WTC11 (cell line): ENCODE measurements around the gene CRACR2B. TPM values are rescaled to one million over a fixed set of nuclear protein-coding genes. Genes with fewer than 3 reads are reported as not detected.

Experiments
- ATAC-seq: fragments of 200-7000 bp; cut with Tn5 transposase; 2 replicates; pipeline ENCODE4 v1.10.0; 2021; ENCODE audit warnings: mild to moderate bottlenecking, moderate library complexity
- CTCF ChIA-PET: fragments of 300-600 bp; sonication (Branson Sonifier 250); formaldehyde crosslinking; loops from one replicate; lab custom pipeline; 2021; ENCODE audit warnings: antibody characterized with exemption; lab: Charles Lee
- POLR2A ChIA-PET: fragments of 350-600 bp; sonication (Branson Sonifier 250); formaldehyde crosslinking; loops from one replicate; lab custom pipeline; 2021; ENCODE audit warnings: antibody characterized with exemption; lab: Charles Lee
- DNase-seq: peaks from one replicate; pipeline ENCODE4 v3.0.0; 2021; ENCODE audit warnings: low spot score
- H3K27ac Mint-ChIP-seq: 2 replicates; pipeline ENCODE4 v1.8.0; 2021; ENCODE audit warnings: mixed read lengths
- H3K27me3 Mint-ChIP-seq: 2 replicates; pipeline ENCODE4 v1.8.0; 2021; ENCODE audit warnings: low read depth, mild to moderate bottlenecking, moderate library complexity, mixed read lengths
- H3K36me3 Mint-ChIP-seq: 2 replicates; pipeline ENCODE4 v1.8.0; 2021; ENCODE audit warnings: mixed read lengths
- H3K4me1 Mint-ChIP-seq: 2 replicates; pipeline ENCODE4 v1.8.0; 2022; ENCODE audit warnings: mixed read lengths
- H3K4me3 Mint-ChIP-seq: 2 replicates; pipeline ENCODE4 v1.8.0; 2021; ENCODE audit warnings: mild to moderate bottlenecking, moderate library complexity, mixed read lengths
- H3K9me3 Mint-ChIP-seq: 2 replicates; pipeline ENCODE4 v1.8.0; 2021; ENCODE audit warnings: mixed read lengths
- AR ChIP-seq: fragments of 250-450 bp; sonication (Bioruptor Pico); IDR thresholded peaks from 2 replicates; pipeline ENCODE4 v1.9.0; 2021; ENCODE audit warnings: mild to moderate bottlenecking
- ATF2 ChIP-seq: sonication (generic); formaldehyde crosslinking; IDR thresholded peaks from 2 replicates; pipeline ENCODE4 v1.8.1; 2022; ENCODE audit warnings: low read depth, missing genetic modification reagents, borderline replicate concordance
- E2F1 ChIP-seq: sonication (generic); formaldehyde crosslinking; IDR thresholded peaks from 2 replicates; pipeline ENCODE4 v1.8.0; 2022; ENCODE audit warnings: mild to moderate bottlenecking, missing genetic modification reagents
- ETV6 ChIP-seq: sonication (generic); formaldehyde crosslinking; IDR thresholded peaks from 2 replicates; pipeline ENCODE4 v1.8.1; 2022; ENCODE audit warnings: mild to moderate bottlenecking, missing genetic modification reagents
- FOXJ3 ChIP-seq: sonication (generic); formaldehyde crosslinking; IDR thresholded peaks from 2 replicates; pipeline ENCODE4 v1.9.0; 2021; ENCODE audit warnings: missing genetic modification reagents, mild to moderate bottlenecking, borderline replicate concordance
- GTF2I ChIP-seq: fragments of 250-450 bp; sonication (Bioruptor Pico); conservative IDR thresholded peaks from 2 replicates; pipeline ENCODE4 v1.4.0; 2021; ENCODE audit warnings: mild to moderate bottlenecking
- JUN ChIP-seq: sonication (generic); formaldehyde crosslinking; IDR thresholded peaks from 2 replicates; pipeline ENCODE4 v1.8.0; 2023; ENCODE audit warnings: mild to moderate bottlenecking, missing genetic modification reagents
- MYBL2 ChIP-seq: sonication (generic); formaldehyde crosslinking; IDR thresholded peaks from 2 replicates; pipeline ENCODE4 v1.8.1; 2023; ENCODE audit warnings: mild to moderate bottlenecking, moderate library complexity, missing genetic modification reagents
- NR1H2 ChIP-seq: sonication (generic); formaldehyde crosslinking; IDR thresholded peaks from 2 replicates; pipeline ENCODE4 v1.9.0; 2021; ENCODE audit warnings: mild to moderate bottlenecking, moderate library complexity, missing genetic modification reagents
- PRDM15 ChIP-seq: sonication (generic); formaldehyde crosslinking; IDR thresholded peaks from 2 replicates; pipeline ENCODE4 v1.8.0; 2022; ENCODE audit warnings: missing genetic modification reagents
- RELA ChIP-seq: sonication (generic); formaldehyde crosslinking; IDR thresholded peaks from 2 replicates; pipeline ENCODE4 v1.8.1; 2022; ENCODE audit warnings: missing genetic modification reagents, mild to moderate bottlenecking, borderline replicate concordance
- SMAD3 ChIP-seq: sonication (generic); formaldehyde crosslinking; IDR thresholded peaks from 2 replicates; pipeline ENCODE4 v1.8.0; 2022; ENCODE audit warnings: missing genetic modification reagents, mild to moderate bottlenecking, borderline replicate concordance
- TP53 ChIP-seq: sonication (generic); formaldehyde crosslinking; IDR thresholded peaks from 2 replicates; pipeline ENCODE4 v1.8.1; 2023; ENCODE audit warnings: mild to moderate bottlenecking, missing genetic modification reagents
- ZSCAN18 ChIP-seq: fragments of 250-450 bp; sonication (Bioruptor Pico); IDR thresholded peaks from 2 replicates; pipeline ENCODE4 v2.1.2; 2022; ENCODE audit warnings: mild to moderate bottlenecking, moderate library complexity
- total RNA-seq: library from RNA; stranded (reverse); gene quantifications from 3 replicates; pipeline ENCODE4 v1.2.3, GENCODE V29; 2021

CRACR2B gene
- total RNA-seq, 1 experiment from 2014 or later = 46.5 TPM

GRCh38 chr11:872799-873198 is 45.1 kb downstream of the CRACR2B start:
- no peak overlapping the region for H3K4me3 Mint-ChIP-seq
- H3K36me3 Mint-ChIP-seq = peaks cover 20% of the 10 kb centered on the region
- H3K9me3 Mint-ChIP-seq = no peaks in the 10 kb centered on the region
- peaks cover 3% of the 10 kb centered on the region for H3K27me3 Mint-ChIP-seq
- DNase-seq (no peak), ATAC-seq (no peak)
- H3K27ac Mint-ChIP-seq = no peak overlapping the region
- H3K4me1 Mint-ChIP-seq = no peaks in the 10 kb centered on the region
- POLR2A ChIA-PET = interaction anchor here (1.7 to 2.4 kb wide), 2 partner anchors 10 to 29 kb away, joined by 4 to 8 read pairs; no protein-coding TSS in a partner anchor
- TF ChIP-seq ETV6 (CRISPR knock-in tag) (no peak), MYBL2 (CRISPR knock-in tag) (no peak)
- CTCF ChIA-PET = interaction anchor here (1.1 kb wide), 2 partner anchors 22 to 24 kb away, joined by 3 to 5 read pairs; no protein-coding TSS in a partner anchor

GRCh38 chr11:873706-874105 is 46.0 kb downstream of the CRACR2B start:
- ATAC-seq (no peak), DNase-seq (no peak)
- no peak for TF ChIP-seq TP53 (CRISPR knock-in tag)
- TF ChIP-seq FOXJ3 = no peak
- TF ChIP-seq NR1H2 (CRISPR knock-in tag) = no peak
- no peak for TF ChIP-seq GTF2I (CRISPR knock-in tag)
- no peak for TF ChIP-seq JUN
- no peak for TF ChIP-seq ZSCAN18 (CRISPR knock-in tag)
- no peak for TF ChIP-seq RELA (CRISPR knock-in tag)
- TF ChIP-seq AR (CRISPR knock-in tag) = no peak
- no peak for TF ChIP-seq PRDM15 (CRISPR knock-in tag)
- TF ChIP-seq E2F1 (CRISPR knock-in tag) = no peak
- no peak for TF ChIP-seq SMAD3 (CRISPR knock-in tag)
- no peak for TF ChIP-seq ATF2 (CRISPR knock-in tag)
- H3K36me3 Mint-ChIP-seq = peaks cover 21% of the 10 kb centered on the region
- no peaks in the 10 kb centered on the region for H3K4me1 Mint-ChIP-seq
- no peak overlapping the region for H3K4me3 Mint-ChIP-seq
- H3K27ac Mint-ChIP-seq = no peak overlapping the region
- ChIA-PET POLR2A (interaction anchor here (2.4 kb wide), 1 partner anchor 11 kb away, joined by 8 read pairs; no protein-coding TSS in a partner anchor), CTCF (interaction anchor here (1.1 kb wide), 2 partner anchors 23 to 25 kb away, joined by 3 to 5 read pairs; no protein-coding TSS in a partner anchor)
- H3K27me3 Mint-ChIP-seq = peaks cover 3% of the 10 kb centered on the region
- no peaks in the 10 kb centered on the region for H3K9me3 Mint-ChIP-seq
